Neural crest cell (in vitro differentiated cells): ENCODE measurements around the gene TPP1. TPM values are rescaled to one million over a fixed set of nuclear protein-coding genes. Genes with fewer than 3 reads are reported as not detected.

ENCODE experiments used
- DNase-seq: peaks from one replicate; pipeline ENCODE4 v3.0.0; 2021; ENCODE audit warnings: low read depth, mixed read lengths, low spot score
- H3K27ac Mint-ChIP-seq: one replicate; pipeline ENCODE4 v1.8.0; 2021; ENCODE audit warnings: mild to moderate bottlenecking, mixed read lengths; ENCODE audit not compliant: unreplicated experiment
- H3K27me3 Mint-ChIP-seq: 2 replicates; pipeline ENCODE4 v1.8.0; 2021; ENCODE audit warnings: low read depth, mild to moderate bottlenecking, mixed read lengths
- H3K36me3 Mint-ChIP-seq: 2 replicates; pipeline ENCODE4 v1.8.0; 2021; ENCODE audit warnings: low read depth, mild to moderate bottlenecking, mixed read lengths
- H3K4me1 Mint-ChIP-seq: 2 replicates; pipeline ENCODE4 v1.8.0; 2021; ENCODE audit warnings: mixed read lengths
- H3K4me3 Mint-ChIP-seq: one replicate; pipeline ENCODE4 v1.8.0; 2021; ENCODE audit warnings: mild to moderate bottlenecking, mixed read lengths
- H3K9me3 Mint-ChIP-seq: 2 replicates; pipeline ENCODE4 v1.8.0; 2021; ENCODE audit warnings: mixed read lengths
- total RNA-seq: library from RNA; stranded (reverse); gene quantifications from 2 replicates; pipeline ENCODE4 v1.2.1, GENCODE V29; 2021
- TF ChIP-seq, protein P1 (sequence below): fragments of 200-600 bp; sonication (generic); conservative IDR thresholded peaks from 2 replicates; pipeline ENCODE4 v1.5.0; 2021; ENCODE audit warnings: antibody characterized with exemption, mild to moderate bottlenecking

TPP1 gene
- total RNA-seq, 1 donor from 2014 or later = 44.7 TPM

DNA sequence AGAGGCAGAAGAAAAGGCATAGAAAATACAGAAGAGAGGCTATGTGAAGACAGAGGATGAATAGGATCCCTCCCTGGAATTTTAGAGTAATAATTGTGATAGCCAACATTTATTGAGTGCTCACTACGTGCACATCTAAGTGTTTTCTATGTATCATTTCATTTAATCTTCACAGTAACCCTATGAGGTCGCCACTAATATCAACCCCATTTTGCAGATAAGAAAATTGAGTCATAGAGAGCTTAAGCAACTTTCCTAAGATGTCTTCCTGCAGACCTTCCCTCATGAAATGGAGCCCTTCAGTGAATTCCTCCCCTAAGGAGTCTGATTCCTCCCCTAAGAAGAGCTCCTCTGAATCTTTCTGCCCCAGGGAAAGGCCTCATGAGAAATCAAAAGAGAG lies 53.9 kb downstream of the TPP1 start:
- Mint-ChIP-seq H3K27ac (no peak overlapping the region), H3K36me3 (peaks cover 6% of the 10 kb centered on the region), H3K4me3 (no peak overlapping the region), H3K4me1 (no peaks in the 10 kb centered on the region), H3K9me3 (no peaks in the 10 kb centered on the region), H3K27me3 (no peaks in the 10 kb centered on the region)
- DNase-seq = no peak
- TF ChIP-seq, protein P1, sequence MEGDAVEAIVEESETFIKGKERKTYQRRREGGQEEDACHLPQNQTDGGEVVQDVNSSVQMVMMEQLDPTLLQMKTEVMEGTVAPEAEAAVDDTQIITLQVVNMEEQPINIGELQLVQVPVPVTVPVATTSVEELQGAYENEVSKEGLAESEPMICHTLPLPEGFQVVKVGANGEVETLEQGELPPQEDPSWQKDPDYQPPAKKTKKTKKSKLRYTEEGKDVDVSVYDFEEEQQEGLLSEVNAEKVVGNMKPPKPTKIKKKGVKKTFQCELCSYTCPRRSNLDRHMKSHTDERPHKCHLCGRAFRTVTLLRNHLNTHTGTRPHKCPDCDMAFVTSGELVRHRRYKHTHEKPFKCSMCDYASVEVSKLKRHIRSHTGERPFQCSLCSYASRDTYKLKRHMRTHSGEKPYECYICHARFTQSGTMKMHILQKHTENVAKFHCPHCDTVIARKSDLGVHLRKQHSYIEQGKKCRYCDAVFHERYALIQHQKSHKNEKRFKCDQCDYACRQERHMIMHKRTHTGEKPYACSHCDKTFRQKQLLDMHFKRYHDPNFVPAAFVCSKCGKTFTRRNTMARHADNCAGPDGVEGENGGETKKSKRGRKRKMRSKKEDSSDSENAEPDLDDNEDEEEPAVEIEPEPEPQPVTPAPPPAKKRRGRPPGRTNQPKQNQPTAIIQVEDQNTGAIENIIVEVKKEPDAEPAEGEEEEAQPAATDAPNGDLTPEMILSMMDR = no peak

DNA sequence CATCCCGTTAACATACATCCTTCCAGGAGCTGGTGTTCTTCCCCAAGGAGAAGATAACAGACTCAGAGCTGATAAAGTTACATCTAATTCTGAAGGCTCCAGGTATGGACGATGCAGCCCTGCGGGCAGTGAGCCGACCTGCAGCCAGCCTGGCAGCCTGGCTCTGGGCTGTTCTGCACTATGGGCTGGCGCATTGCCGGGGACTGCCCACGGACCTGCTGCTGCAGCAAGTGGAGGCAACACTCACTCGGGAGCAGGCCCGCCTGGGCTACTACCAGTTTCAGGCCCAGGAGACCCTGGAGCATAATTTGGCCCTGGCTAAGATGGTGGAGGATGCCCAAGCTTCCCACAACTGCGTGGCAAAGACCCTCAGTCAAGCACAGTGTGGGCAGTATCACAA lies 55.6 kb downstream of the TPP1 start:
- TF ChIP-seq, protein P1 = no peak
- DNase-seq = no peak

GRCh38 chr11:6563121-6563619 lies 56.1 kb downstream of the TPP1 start:
- no peaks in the 10 kb centered on the region for H3K27me3 Mint-ChIP-seq
- H3K36me3 Mint-ChIP-seq = no peaks in the 10 kb centered on the region
- H3K9me3 Mint-ChIP-seq = no peaks in the 10 kb centered on the region
- no peaks in the 10 kb centered on the region for H3K4me1 Mint-ChIP-seq
- H3K4me3 Mint-ChIP-seq = no peak overlapping the region
- no peak overlapping the region for H3K27ac Mint-ChIP-seq
- DNase-seq = no peak
- TF ChIP-seq, protein P1 = no peak

More for the DNA sequence above, 55.6 kb downstream of the TPP1 start:
- Mint-ChIP-seq H3K27me3 (no peaks in the 10 kb centered on the region), H3K4me3 (no peak overlapping the region), H3K9me3 (no peaks in the 10 kb centered on the region), H3K4me1 (no peaks in the 10 kb centered on the region), H3K27ac (no peak overlapping the region), H3K36me3 (no peaks in the 10 kb centered on the region)

Other genes starting within 250 kb of the TPP1 start
- gene SMPD1, start 228.9 kb downstream of the TPP1 start, total RNA-seq = 14.6 and 17.7 TPM in 2 replicates
- 86.9 and 90.0 TPM in 2 replicates for gene APBB1, start 200.3 kb downstream of the TPP1 start, total RNA-seq
- gene HPX, start 178.4 kb downstream of the TPP1 start, total RNA-seq = 4.3 and 6.0 TPM in 2 replicates
- 20.6 and 26.2 TPM in 2 replicates for gene TRIM3, start 145.5 kb downstream of the TPP1 start, total RNA-seq
- gene ARFIP2, start 138.1 kb downstream of the TPP1 start, total RNA-seq = 52.4 and 57.1 TPM in 2 replicates
- 43.6 and 47.6 TPM in 2 replicates for gene TIMM10B, start 137.9 kb downstream of the TPP1 start, total RNA-seq
- gene DNHD1, start 122.1 kb downstream of the TPP1 start, total RNA-seq = 10.2 and 12.6 TPM in 2 replicates
- 22.5 and 23.7 TPM in 2 replicates for gene RRP8, start 15.8 kb downstream of the TPP1 start, total RNA-seq
- gene ILK, start 15.6 kb downstream of the TPP1 start, total RNA-seq = 120 and 121 TPM in 2 replicates
- gene TAF10, start 7.2 kb downstream of the TPP1 start, total RNA-seq = 133 and 143 TPM in 2 replicates
- 37.5 and 40.4 TPM in 2 replicates for gene DCHS1, start 36.4 kb upstream of the TPP1 start, total RNA-seq
- gene MRPL17, start 63.9 kb upstream of the TPP1 start, total RNA-seq = 47.2 and 58.9 TPM in 2 replicates
- 0.25 and 0.54 TPM in 2 replicates for gene OR2AG2, start 152.6 kb upstream of the TPP1 start, total RNA-seq
- gene OR2AG1, start 163.6 kb upstream of the TPP1 start, total RNA-seq = not detected in 2 replicates
- gene OR6A2, start 180.3 kb upstream of the TPP1 start, total RNA-seq = 0.20 and 0.21 TPM in 2 replicates
- gene OR10A5, start 226.3 kb upstream of the TPP1 start, total RNA-seq = not detected in 2 replicates
- not detected in 2 replicates for gene OR10A2, start 243.6 kb upstream of the TPP1 start, total RNA-seq